ENCODE measurements around the gene SLC9A6. TPM values are rescaled to one million over a fixed set of nuclear protein-coding genes. Genes with fewer than 3 reads are reported as not detected.
A peak's percentile ranks its signal among the peaks of the same experiment; 100 is the strongest.

Gene SLC9A6
- total RNA-seq, 1 donor from 2014 or later: 24.2 TPM

GRCh38 chrX:135975421-135975820 is 9.8 kb upstream of the SLC9A6 start:
- Histone ChIP-seq H3K4me3 (no peak overlapping the region), H2AFZ (replicated peaks) (no peak overlapping the region), H3F3A (ENCODE audit: low read depth) (peaks cover 5% of the 10 kb centered on the region), H3K4me2 (no peak overlapping the region), H4K20me1 (ENCODE audit: low read depth) (no peaks in the 10 kb centered on the region), H3K79me2 (ENCODE audit: low read depth) (peaks cover 24% of the 10 kb centered on the region), H3K9ac (no peak overlapping the region), H3K9me3 (ENCODE audit: low read depth) (no peaks in the 10 kb centered on the region), H3K27ac (no peak overlapping the region), H3K27me3 (no peaks in the 10 kb centered on the region), H3K4me1 (no peaks in the 10 kb centered on the region), H3K36me3 (no peaks in the 10 kb centered on the region)
- Mint-ChIP-seq H3K27me3 (ENCODE audit: insufficient read depth, low read depth) (peaks cover 5% of the 10 kb centered on the region), H3K4me3 (peak overlapping the region; percentile 79), H3K9me3 (peaks cover 3% of the 10 kb centered on the region), H3K4me1 (peaks cover 19% of the 10 kb centered on the region), H3K36me3 (no peaks in the 10 kb centered on the region), H3K27ac (no peak overlapping the region)
- no peak for DNase-seq (ENCODE audit: low spot score)
- TF ChIP-seq EZH2 (IDR thresholded peaks at IDR 0.05) (no peak), EZH2phosphoT487 (IDR thresholded peaks at IDR 0.05) (no peak)
- TF ChIP-seq, protein P1, sequence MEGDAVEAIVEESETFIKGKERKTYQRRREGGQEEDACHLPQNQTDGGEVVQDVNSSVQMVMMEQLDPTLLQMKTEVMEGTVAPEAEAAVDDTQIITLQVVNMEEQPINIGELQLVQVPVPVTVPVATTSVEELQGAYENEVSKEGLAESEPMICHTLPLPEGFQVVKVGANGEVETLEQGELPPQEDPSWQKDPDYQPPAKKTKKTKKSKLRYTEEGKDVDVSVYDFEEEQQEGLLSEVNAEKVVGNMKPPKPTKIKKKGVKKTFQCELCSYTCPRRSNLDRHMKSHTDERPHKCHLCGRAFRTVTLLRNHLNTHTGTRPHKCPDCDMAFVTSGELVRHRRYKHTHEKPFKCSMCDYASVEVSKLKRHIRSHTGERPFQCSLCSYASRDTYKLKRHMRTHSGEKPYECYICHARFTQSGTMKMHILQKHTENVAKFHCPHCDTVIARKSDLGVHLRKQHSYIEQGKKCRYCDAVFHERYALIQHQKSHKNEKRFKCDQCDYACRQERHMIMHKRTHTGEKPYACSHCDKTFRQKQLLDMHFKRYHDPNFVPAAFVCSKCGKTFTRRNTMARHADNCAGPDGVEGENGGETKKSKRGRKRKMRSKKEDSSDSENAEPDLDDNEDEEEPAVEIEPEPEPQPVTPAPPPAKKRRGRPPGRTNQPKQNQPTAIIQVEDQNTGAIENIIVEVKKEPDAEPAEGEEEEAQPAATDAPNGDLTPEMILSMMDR (IDR thresholded peaks at IDR 0.05): no peak

- no peak overlapping the region for H3K4me3 Mint-ChIP-seq
Observed at GRCh38 chrX:135977611-135978010, 7.6 kb upstream of the SLC9A6 start.

GRCh38 chrX:135981010-135981409 is 4.2 kb upstream of the SLC9A6 start:
- Histone ChIP-seq H3K79me2 (ENCODE audit: low read depth) (peaks cover 5% of the 10 kb centered on the region), H2AFZ (replicated peaks) (no peak overlapping the region), H3K36me3 (no peaks in the 10 kb centered on the region), H3K9me3 (ENCODE audit: low read depth) (no peaks in the 10 kb centered on the region), H3K4me3 (no peak overlapping the region), H3K27ac (no peak overlapping the region), H4K20me1 (ENCODE audit: low read depth) (no peaks in the 10 kb centered on the region), H3K27me3 (no peaks in the 10 kb centered on the region), H3K9ac (no peak overlapping the region), H3K4me1 (no peaks in the 10 kb centered on the region), H3F3A (ENCODE audit: low read depth) (no peaks in the 10 kb centered on the region), H3K4me2 (no peak overlapping the region)
- Mint-ChIP-seq H3K4me3 (no peak overlapping the region), H3K9me3 (peaks cover 9% of the 10 kb centered on the region), H3K36me3 (no peaks in the 10 kb centered on the region), H3K4me1 (peaks cover 9% of the 10 kb centered on the region), H3K27ac (no peak overlapping the region), H3K27me3 (ENCODE audit: insufficient read depth, low read depth) (peaks cover 3% of the 10 kb centered on the region)
- TF ChIP-seq EZH2phosphoT487 (IDR thresholded peaks at IDR 0.05) (no peak), EZH2 (IDR thresholded peaks at IDR 0.05) (no peak)
- TF ChIP-seq, protein P1 (IDR thresholded peaks at IDR 0.05): no peak
- DNase-seq (ENCODE audit: low spot score): no peak

More at GRCh38 chrX:135977611-135978010, 7.6 kb upstream of the SLC9A6 start:
- Histone ChIP-seq H3K79me2 (ENCODE audit: low read depth) (peaks cover 8% of the 10 kb centered on the region), H3K9me3 (ENCODE audit: low read depth) (no peaks in the 10 kb centered on the region), H3K36me3 (no peaks in the 10 kb centered on the region), H3F3A (ENCODE audit: low read depth) (peaks cover 5% of the 10 kb centered on the region), H3K27ac (no peak overlapping the region), H3K27me3 (no peaks in the 10 kb centered on the region), H3K9ac (no peak overlapping the region), H3K4me3 (no peak overlapping the region), H4K20me1 (ENCODE audit: low read depth) (no peaks in the 10 kb centered on the region), H3K4me1 (no peaks in the 10 kb centered on the region), H2AFZ (replicated peaks) (no peak overlapping the region), H3K4me2 (no peak overlapping the region)
- Mint-ChIP-seq H3K27me3 (ENCODE audit: insufficient read depth, low read depth) (peaks cover 5% of the 10 kb centered on the region), H3K9me3 (peaks cover 6% of the 10 kb centered on the region), H3K27ac (no peak overlapping the region), H3K4me1 (peaks cover 16% of the 10 kb centered on the region), H3K36me3 (no peaks in the 10 kb centered on the region)
- no peak for DNase-seq (ENCODE audit: low spot score)
- no peak for TF ChIP-seq EZH2 (IDR thresholded peaks at IDR 0.05)
- TF ChIP-seq, protein P1 (IDR thresholded peaks at IDR 0.05): no peak
- no peak for TF ChIP-seq EZH2phosphoT487 (IDR thresholded peaks at IDR 0.05)

Measured in neural progenitor cell (in vitro differentiated cells).